HepG2 (cell line): Measurements from ENCODE around the gene PPP1R12B. TPM values are rescaled to one million over a fixed set of nuclear protein-coding genes. Genes with fewer than 3 reads are reported as not detected.

Source experiments
- ATAC-seq: fragments of 200-7000 bp; cut with Tn5 transposase; 3 replicates; pipeline ENCODE4 v1.9.1; 2020; ENCODE audit warnings: mild to moderate bottlenecking, moderate library complexity
- BruUV-seq: library from RNA; stranded (reverse); fragments of 400-500 nt; replicated peaks from 2 replicates; lab custom pipeline; 2021; lab: Mats Ljungman, UMichigan
- CTCF ChIA-PET: fragments of 300-600 bp; formaldehyde crosslinking; extraction: SDS; loops from one replicate; lab custom pipeline; 2021; ENCODE audit warnings: low total read pairs, inconsistent platforms, low intra/inter-chr PET ratio; lab: Yijun Ruan, JAX
- POLR2A ChIA-PET: fragments of 350-600 bp; sonication (Branson Sonifier 250); formaldehyde crosslinking; loops from one replicate; lab custom pipeline; 2020; ENCODE audit warnings: antibody characterized with exemption, inconsistent platforms; lab: Yijun Ruan, JAX
- DNase-seq: peaks from one replicate; pipeline ENCODE4 v3.0.0-alpha.2; 2015; ENCODE audit warnings: low spot score
- FAIRE-seq: peaks from 3 replicates; lab custom pipeline; 2011; peaks lifted over from hg19 to GRCh38; lab: Jason Lieb, UNC
- H2AFZ ChIP-seq: one replicate; pipeline ENCODE4 v1.6.1; 2011; ENCODE audit warnings: low read length, inconsistent platforms
- H3K27ac ChIP-seq: fragments of 300-600 bp; 3 replicates; pipeline ENCODE4 v1.8.0; 2011; ENCODE audit warnings: mixed run types, mild to moderate bottlenecking, mixed read lengths, low read length, inconsistent platforms; ENCODE audit not compliant: insufficient read depth; ENCODE audit errors: extremely low read length
- H3K27me3 ChIP-seq, 2 experiments: fragments of 200-600 bp in 1 of 2; 2 replicates in 1 of 2; 3 replicates in 1 of 2; pipeline versions ENCODE4 v1.6.0 to v1.8.0; 2011; ENCODE audit warnings: low read length in 2 of 2, mild to moderate bottlenecking in 2 of 2, moderate library complexity in 2 of 2, inconsistent platforms in 1 of 2; ENCODE audit not compliant: insufficient read depth in 2 of 2, control insufficient read depth in 1 of 2
- H3K36me3 ChIP-seq, 2 experiments: fragments of 200-600 bp in 1 of 2; replicated peaks in 1 of 2; 2 replicates in 1 of 2; 3 replicates in 1 of 2; pipeline versions ENCODE4 v1.5.1 to v1.8.0; 2011; ENCODE audit warnings: low read length in 2 of 2, inconsistent platforms in 1 of 2; ENCODE audit not compliant: insufficient read depth in 2 of 2, control insufficient read depth in 1 of 2
- H3K4me1 ChIP-seq: 2 replicates; pipeline ENCODE4 v1.5.1; 2012; ENCODE audit warnings: low read length, inconsistent platforms; ENCODE audit not compliant: insufficient read depth
- H3K4me2 ChIP-seq: 2 replicates; pipeline ENCODE4 v1.6.0; 2011; ENCODE audit warnings: low read depth, low read length, inconsistent platforms
- H3K4me3 ChIP-seq, 3 experiments: fragments of 200-600 bp in 1 of 3; sonication (generic), shearing (Covaris generic) in 1 of 3; replicated peaks in 1 of 3; 2 replicates each; pipeline ENCODE4 v1.5.1; 2011 to 2016; ENCODE audit warnings: low read length in 3 of 3, inconsistent platforms in 2 of 3, low read depth in 2 of 3, mild to moderate bottlenecking in 2 of 3, control low read depth in 1 of 3, mixed read lengths in 1 of 3; ENCODE audit not compliant: insufficient read depth in 1 of 3
- H3K79me2 ChIP-seq: one replicate; pipeline ENCODE4 v1.6.1; 2011; ENCODE audit warnings: low read length, inconsistent platforms; ENCODE audit not compliant: insufficient read depth
- H3K9ac ChIP-seq: 2 replicates; pipeline ENCODE4 v1.6.0; 2011; ENCODE audit warnings: mild to moderate bottlenecking, low read depth, low read length, inconsistent platforms; ENCODE audit not compliant: insufficient read depth
- H3K9me3 ChIP-seq: 2 replicates; pipeline ENCODE4 v1.5.1; 2012; ENCODE audit warnings: mild to moderate bottlenecking, low read length
- H4K20me1 ChIP-seq: 2 replicates; pipeline ENCODE4 v1.6.0; 2011; ENCODE audit warnings: inconsistent platforms, mild to moderate bottlenecking, low read length, moderate library complexity; ENCODE audit not compliant: insufficient read depth
- CC2D1A ChIP-seq: sonication (generic); formaldehyde crosslinking; IDR thresholded peaks from 2 replicates; pipeline ENCODE4 v1.8.1; 2023; ENCODE audit warnings: mild to moderate bottlenecking, missing genetic modification reagents
- FOSL1 ChIP-seq: sonication (generic); formaldehyde crosslinking; IDR thresholded peaks from 2 replicates; pipeline ENCODE4 v1.9.0; 2021; ENCODE audit warnings: missing genetic modification reagents, borderline replicate concordance
- HBP1 ChIP-seq: IDR thresholded peaks from 2 replicates; pipeline ENCODE4 v1.6.1; 2016; ENCODE audit warnings: low read depth, control low read depth
- HDAC1 ChIP-seq: sonication (generic); formaldehyde crosslinking; IDR thresholded peaks from 2 replicates; pipeline ENCODE4 v1.5.1; 2020; ENCODE audit warnings: mild to moderate bottlenecking, missing genetic modification reagents
- ISX ChIP-seq: sonication (generic); formaldehyde crosslinking; conservative IDR thresholded peaks from 2 replicates; pipeline ENCODE4 v1.5.0; 2020; ENCODE audit warnings: missing genetic modification reagents
- MTA1 ChIP-seq: sonication (generic); formaldehyde crosslinking; IDR thresholded peaks from 2 replicates; pipeline ENCODE4 v1.4.0; 2020; ENCODE audit warnings: missing genetic modification reagents, mild to moderate bottlenecking, borderline replicate concordance
- NCOA2 ChIP-seq: sonication (generic); formaldehyde crosslinking; IDR thresholded peaks from 2 replicates; pipeline ENCODE4 v1.8.0; 2022; ENCODE audit warnings: inconsistent platforms
- RELA ChIP-seq: sonication (generic); formaldehyde crosslinking; IDR thresholded peaks from 2 replicates; pipeline ENCODE4 v1.4.0; 2020; ENCODE audit warnings: missing genetic modification reagents
- RFX3 ChIP-seq: IDR thresholded peaks from 2 replicates; pipeline ENCODE4 v1.6.1; 2016; ENCODE audit warnings: missing biosample characterization, missing genetic modification reagents
- TBX3 ChIP-seq: fragments of 450-650 bp; IDR thresholded peaks from 2 replicates; pipeline ENCODE4 v1.6.1; 2017; ENCODE audit warnings: antibody characterized with exemption, mild to moderate bottlenecking, inconsistent platforms, borderline replicate concordance
- THYN1 ChIP-seq: sonication (generic); formaldehyde crosslinking; IDR thresholded peaks from 2 replicates; pipeline ENCODE4 v1.8.1; 2023; ENCODE audit warnings: low read depth, mild to moderate bottlenecking, moderate library complexity, missing genetic modification reagents, borderline replicate concordance
- U2AF1 ChIP-seq: fragments of 200-400 bp; formaldehyde crosslinking; optimal IDR thresholded peaks from 2 replicates; pipeline ENCODE3; 2017; ENCODE audit warnings: mild to moderate bottlenecking, low read depth, low read length
- ZKSCAN5 ChIP-seq: sonication (generic); formaldehyde crosslinking; IDR thresholded peaks from 2 replicates; pipeline ENCODE4 v1.5.1; 2020; ENCODE audit warnings: mild to moderate bottlenecking, missing genetic modification reagents
- ZNF761 ChIP-seq: sonication (generic); formaldehyde crosslinking; conservative IDR thresholded peaks from 2 replicates; pipeline ENCODE4 v1.4.0; 2020; ENCODE audit warnings: mild to moderate bottlenecking, missing genetic modification reagents
- ZNF891 ChIP-seq: sonication (generic); formaldehyde crosslinking; IDR thresholded peaks from 2 replicates; pipeline ENCODE4 v1.5.0; 2020; ENCODE audit warnings: mild to moderate bottlenecking, missing genetic modification reagents
- ZSCAN31 ChIP-seq: sonication (generic); formaldehyde crosslinking; IDR thresholded peaks from 2 replicates; pipeline ENCODE4 v1.5.0; 2020; ENCODE audit warnings: low read depth, mild to moderate bottlenecking, missing genetic modification reagents
- WGBS: methylation state at CpG from one replicate; pipeline ENCODE4 v1.1.6; 2017; ENCODE audit warnings: low lambda C conversion rate; 5-methylcytosine and 5-hydroxymethylcytosine counted together
- in situ Hi-C: cut with HindIII; loops from 2 replicates; pipeline ENCODE4 v1.10.0; 2017; ENCODE audit warnings: low pct_unique_long_range_greater_than_20kb; ENCODE audit not compliant: extremely low pct_ligation_motif_present
- intact Hi-C: fragments of 100-400 bp; cut with micrococcal nuclease; formaldehyde crosslinking; loops from one replicate; pipeline ENCODE4 v1.10.0; 2022; ENCODE audit not compliant: unreplicated experiment
- polyA plus RNA-seq, 8 experiments: library from polyadenylated mRNA; depleted of rRNA in 3 of 8; stranded (reverse) in 7 of 8; unstranded in 1 of 8; fragments of >200 nt; fragmentation: Illumina TruSeq in 4 of 8; extraction: Trizol in 4 of 8; gene quantifications; 2 replicates each; pipeline versions ENCODE4 v1.2.1 to v1.2.3, GENCODE V29; 2011 to 2016; ENCODE audit warnings: low read depth in 4 of 8, missing spikeins in 1 of 8, mixed read lengths in 1 of 8; ENCODE audit not compliant: insufficient read depth in 1 of 8
- total RNA-seq, 5 experiments: library from RNA; depleted of rRNA; stranded (reverse); fragments of >200 nt; fragmentation: Illumina TruSeq; extraction: Trizol; gene quantifications; 2 replicates each; pipeline ENCODE4 v1.2.3, GENCODE V29; 2016; ENCODE audit warnings: low read depth in 1 of 5
- TF ChIP-seq, protein P1 (sequence below): IDR thresholded peaks from 2 replicates; pipeline ENCODE4 v1.6.1; 2016; ENCODE audit warnings: low read depth

The PPP1R12B gene
- total and polyA plus RNA-seq, 2 of the 13 experiments (the other 11 are each of a cell fraction or from before 2014, with no cell fraction given), result 12.0 to 13.6 TPM

DNA sequence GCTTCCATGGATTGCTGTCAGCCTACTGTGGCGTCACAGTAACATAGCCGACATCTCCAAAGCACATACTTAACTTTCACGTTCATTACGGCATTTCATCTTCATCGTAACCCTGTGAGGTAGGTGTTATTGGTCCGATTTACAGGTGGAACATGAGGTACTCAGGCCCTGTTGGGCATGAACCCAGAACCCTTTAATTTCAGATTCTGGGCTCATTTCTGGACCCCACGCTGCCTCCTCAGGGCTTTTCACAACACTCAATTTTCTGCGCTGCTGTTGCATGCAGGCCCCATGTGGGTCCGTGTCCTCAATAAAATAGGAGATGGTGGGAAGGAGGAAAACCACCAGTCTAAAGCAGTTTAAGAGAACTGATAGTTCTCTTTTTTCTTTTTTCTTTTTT lies 46.3 kb upstream of the PPP1R12B start:
- intact Hi-C loops (no loop called here), in situ Hi-C loops (no loop called here)
- Histone ChIP-seq H3K36me3 (no peaks in the 10 kb centered on the region), H3K9ac (no peak overlapping the region), H3K79me2 (no peaks in the 10 kb centered on the region), H4K20me1 (no peaks in the 10 kb centered on the region), H3K27ac (no peak overlapping the region), H3K27me3 (peaks cover 3 to 82% of the 10 kb centered on the region in 2 experiments; a peak in 3 of 5 replicates), H3K4me1 (peaks cover 12% of the 10 kb centered on the region; the same call in 1 of the 2 replicates)
- no peak for DNase-seq
- CTCF ChIA-PET, result no interaction called here
- 66% methylated on average over 9 of the region's 9 CpGs for WGBS
- no peak for TF ChIP-seq CC2D1A (CRISPR knock-in tag)
- no peak for TF ChIP-seq ISX
- no peak for TF ChIP-seq FOSL1 (CRISPR knock-in tag)
- no peak for TF ChIP-seq HDAC1 (CRISPR knock-in tag)
- no peak for TF ChIP-seq NCOA2 (CRISPR knock-in tag)
- TF ChIP-seq ZNF761 (CRISPR knock-in tag), result no peak
- no peak for TF ChIP-seq ZNF891 (CRISPR knock-in tag)
- no peak for TF ChIP-seq ZSCAN31 (CRISPR knock-in tag)
- no peak for TF ChIP-seq TBX3
- TF ChIP-seq RFX3 (CRISPR knock-in tag), result no peak
- TF ChIP-seq MTA1 (CRISPR knock-in tag), result no peak
- TF ChIP-seq, all 625 proteins: peak for 0
- Histone ChIP-seq H3K9me3 (no peaks in the 10 kb centered on the region), H3K4me3 (no peak overlapping the region), H3K4me2 (no peak overlapping the region), H2AFZ (no peak overlapping the region)
- no peak for ATAC-seq
- BruUV-seq, result no TSS peak
- POLR2A ChIA-PET, result no interaction called here
- no peak for FAIRE-seq

GRCh38 chr1:202304375-202304774 lies 44.1 kb upstream of the PPP1R12B start:
- H2AFZ ChIP-seq, result no peak overlapping the region
- ChIA-PET CTCF (no interaction called here), POLR2A (no interaction called here)
- no peaks in the 10 kb centered on the region for H4K20me1 ChIP-seq
- H3K4me2 ChIP-seq, result no peak overlapping the region
- no peak for FAIRE-seq
- H3K27me3 ChIP-seq, result peaks cover 3 to 85% of the 10 kb centered on the region in 2 experiments; a peak in 4 of 5 replicates
- WGBS, result 24% methylated on average over 9 of the region's 9 CpGs
- peak; percentile 24; the same call in 1 of the 3 replicates for ATAC-seq
- no peak overlapping the region for H3K9ac ChIP-seq
- no peaks in the 10 kb centered on the region for H3K36me3 ChIP-seq
- no peaks in the 10 kb centered on the region for H3K9me3 ChIP-seq
- no peak for DNase-seq
- no peaks in the 10 kb centered on the region for H3K79me2 ChIP-seq
- intact Hi-C loops, result no loop called here
- BruUV-seq, result no TSS peak
- H3K4me3 ChIP-seq, result no peak overlapping the region
- in situ Hi-C loops, result no loop called here
- H3K4me1 ChIP-seq, result peaks cover 12% of the 10 kb centered on the region; the same call in 1 of the 2 replicates
- H3K27ac ChIP-seq, result no peak overlapping the region
- TF ChIP-seq RELA (CRISPR knock-in tag), result no peak
- TF ChIP-seq, protein P1, sequence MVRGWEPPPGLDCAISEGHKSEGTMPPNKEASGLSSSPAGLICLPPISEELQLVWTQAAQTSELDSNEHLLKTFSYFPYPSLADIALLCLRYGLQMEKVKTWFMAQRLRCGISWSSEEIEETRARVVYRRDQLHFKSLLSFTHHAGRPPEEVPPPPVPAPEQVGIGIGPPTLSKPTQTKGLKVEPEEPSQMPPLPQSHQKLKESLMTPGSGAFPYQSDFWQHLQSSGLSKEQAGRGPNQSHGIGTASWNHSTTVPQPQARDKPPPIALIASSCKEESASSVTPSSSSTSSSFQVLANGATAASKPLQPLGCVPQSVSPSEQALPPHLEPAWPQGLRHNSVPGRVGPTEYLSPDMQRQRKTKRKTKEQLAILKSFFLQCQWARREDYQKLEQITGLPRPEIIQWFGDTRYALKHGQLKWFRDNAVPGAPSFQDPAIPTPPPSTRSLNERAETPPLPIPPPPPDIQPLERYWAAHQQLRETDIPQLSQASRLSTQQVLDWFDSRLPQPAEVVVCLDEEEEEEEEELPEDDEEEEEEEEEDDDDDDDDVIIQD, result no peak
- no peak for TF ChIP-seq U2AF1
- no peak for TF ChIP-seq THYN1 (CRISPR knock-in tag)
- TF ChIP-seq HBP1 (CRISPR knock-in tag), result no peak
- TF ChIP-seq ZKSCAN5 (CRISPR knock-in tag), result no peak
